ENCODE data around the gene KLHDC1.
"Not testable (repeated sequence)": the region's sequence is repeated elsewhere in the genome, so short reads cannot be mapped to it uniquely, and the experiment has no call there.

The KLHDC1 gene

DNA sequence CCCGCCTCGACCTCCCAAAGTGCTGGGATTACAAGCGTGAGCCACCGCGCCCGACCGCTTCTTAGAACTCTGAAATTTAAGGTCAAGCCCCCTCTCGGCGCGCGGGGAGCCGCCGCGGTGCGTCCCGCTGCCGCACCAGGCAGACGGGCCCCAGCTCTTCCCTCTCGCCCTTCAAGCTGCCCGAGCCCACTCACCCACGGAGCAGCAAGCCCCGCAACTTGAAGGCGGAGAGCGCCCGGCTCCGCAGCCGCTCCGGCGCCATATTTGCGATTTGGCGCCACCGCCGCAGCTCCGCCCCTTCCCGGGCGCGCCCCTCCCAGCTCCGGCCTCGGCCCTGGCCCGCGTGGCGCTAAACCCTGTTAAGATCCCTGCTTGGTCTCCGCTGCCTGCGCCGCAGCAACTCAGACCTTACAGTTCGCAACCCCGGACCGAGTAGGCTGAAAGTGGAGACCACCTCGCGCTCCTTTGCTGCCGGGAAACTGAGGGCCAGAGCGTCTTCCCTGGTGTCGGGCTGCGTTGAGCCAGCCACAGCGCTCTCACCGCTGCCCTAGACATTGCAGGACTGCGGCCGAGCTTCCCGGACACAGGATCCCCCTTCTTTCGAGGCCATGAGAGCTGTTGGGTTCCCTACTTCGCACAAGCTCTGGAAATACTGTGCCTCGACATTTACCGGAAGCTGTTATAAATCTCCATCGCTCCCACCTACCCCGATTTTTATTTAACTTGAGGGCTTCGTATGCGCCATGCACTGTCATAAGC lies 4.8 kb upstream of the KLHDC1 start, which contains the start of gene POLE2:
POLE2 (minus strand) TSS at position 273 of the 759 bp plus-strand sequence; CDS start at position 262, 11 bp downstream.
- H3K27ac ChIP-seq: peak within 1 kb of the TSS; percentile 10
- no peaks in the 10 kb centered on the region for H3K36me3 ChIP-seq
- peak within 1 kb of the TSS; percentile 76 to 85 for H3K4me3 ChIP-seq (ENCODE audit: low read depth in 1 of 2, low read length in 1 of 2)
- TF ChIP-seq, protein P1, sequence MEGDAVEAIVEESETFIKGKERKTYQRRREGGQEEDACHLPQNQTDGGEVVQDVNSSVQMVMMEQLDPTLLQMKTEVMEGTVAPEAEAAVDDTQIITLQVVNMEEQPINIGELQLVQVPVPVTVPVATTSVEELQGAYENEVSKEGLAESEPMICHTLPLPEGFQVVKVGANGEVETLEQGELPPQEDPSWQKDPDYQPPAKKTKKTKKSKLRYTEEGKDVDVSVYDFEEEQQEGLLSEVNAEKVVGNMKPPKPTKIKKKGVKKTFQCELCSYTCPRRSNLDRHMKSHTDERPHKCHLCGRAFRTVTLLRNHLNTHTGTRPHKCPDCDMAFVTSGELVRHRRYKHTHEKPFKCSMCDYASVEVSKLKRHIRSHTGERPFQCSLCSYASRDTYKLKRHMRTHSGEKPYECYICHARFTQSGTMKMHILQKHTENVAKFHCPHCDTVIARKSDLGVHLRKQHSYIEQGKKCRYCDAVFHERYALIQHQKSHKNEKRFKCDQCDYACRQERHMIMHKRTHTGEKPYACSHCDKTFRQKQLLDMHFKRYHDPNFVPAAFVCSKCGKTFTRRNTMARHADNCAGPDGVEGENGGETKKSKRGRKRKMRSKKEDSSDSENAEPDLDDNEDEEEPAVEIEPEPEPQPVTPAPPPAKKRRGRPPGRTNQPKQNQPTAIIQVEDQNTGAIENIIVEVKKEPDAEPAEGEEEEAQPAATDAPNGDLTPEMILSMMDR (IDR thresholded peaks at IDR 0.05): no peak
- H3K4me1 ChIP-seq (ENCODE audit: control insufficient read depth in 1 of 2, insufficient read depth in 1 of 2, low read depth in 1 of 2, low read length in 1 of 2): peaks cover 18 to 22% of the 10 kb centered on the region in 2 experiments
- H3K9me3 ChIP-seq: no peaks in the 10 kb centered on the region
- no peaks in the 10 kb centered on the region for H3K27me3 ChIP-seq

DNA sequence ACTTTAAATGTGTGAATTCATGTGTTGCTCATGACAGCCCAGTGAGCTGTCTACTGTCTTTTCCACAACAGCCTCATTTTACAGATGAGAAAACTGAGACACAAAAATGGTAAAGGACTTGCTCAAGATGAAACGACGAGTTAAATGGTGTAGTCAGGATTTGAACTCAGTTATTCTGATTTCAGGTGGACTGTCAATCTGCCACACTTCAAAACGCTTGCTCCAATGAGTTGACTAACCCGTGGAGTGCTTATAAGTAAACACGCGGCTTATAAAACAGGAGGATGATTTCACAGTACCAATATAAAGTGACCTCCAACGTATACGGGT lies 4.3 kb upstream of the KLHDC1 start:
- TF ChIP-seq, protein P1 (IDR thresholded peaks at IDR 0.05): no peak
- no peaks in the 10 kb centered on the region for H3K9me3 ChIP-seq
- H3K27me3 ChIP-seq: no peaks in the 10 kb centered on the region
- peaks cover 18 to 22% of the 10 kb centered on the region in 2 experiments for H3K4me1 ChIP-seq (ENCODE audit: control insufficient read depth in 1 of 2, insufficient read depth in 1 of 2, low read depth in 1 of 2, low read length in 1 of 2)
- H3K36me3 ChIP-seq: no peaks in the 10 kb centered on the region
- peak overlapping the region; percentile 76 to 85 for H3K4me3 ChIP-seq (ENCODE audit: low read depth in 1 of 2, low read length in 1 of 2)
- no peak overlapping the region for H3K27ac ChIP-seq

DNA sequence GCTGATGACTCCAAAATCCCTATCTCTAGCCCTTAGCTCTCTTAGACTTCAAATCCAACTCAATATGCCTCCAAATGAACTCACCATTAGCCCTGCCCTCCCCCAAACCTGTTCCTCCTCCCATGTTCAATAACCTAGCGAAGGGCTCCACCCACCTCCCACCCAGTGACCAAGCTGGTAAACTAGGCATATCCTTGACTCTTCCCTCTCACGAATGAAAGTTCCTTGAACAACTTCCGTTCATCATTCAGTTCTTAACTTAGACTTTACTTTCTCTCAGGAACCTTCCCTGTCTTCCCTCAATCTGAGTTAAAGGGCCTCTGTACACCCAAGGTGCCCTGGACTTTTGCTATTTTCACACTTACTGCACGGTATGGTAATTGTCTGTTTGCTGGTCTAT lies 1.9 kb upstream of the KLHDC1 start:
- H3K4me1 ChIP-seq (ENCODE audit: control insufficient read depth in 1 of 2, insufficient read depth in 1 of 2, low read depth in 1 of 2, low read length in 1 of 2): peaks cover 18 to 22% of the 10 kb centered on the region in 2 experiments
- TF ChIP-seq, protein P1 (IDR thresholded peaks at IDR 0.05): no peak
- no peak overlapping the region for H3K4me3 ChIP-seq (ENCODE audit: low read depth in 1 of 2, low read length in 1 of 2)
- H3K36me3 ChIP-seq: no peaks in the 10 kb centered on the region
- H3K9me3 ChIP-seq: no peaks in the 10 kb centered on the region
- H3K27ac ChIP-seq: no peak overlapping the region
- no peaks in the 10 kb centered on the region for H3K27me3 ChIP-seq

DNA sequence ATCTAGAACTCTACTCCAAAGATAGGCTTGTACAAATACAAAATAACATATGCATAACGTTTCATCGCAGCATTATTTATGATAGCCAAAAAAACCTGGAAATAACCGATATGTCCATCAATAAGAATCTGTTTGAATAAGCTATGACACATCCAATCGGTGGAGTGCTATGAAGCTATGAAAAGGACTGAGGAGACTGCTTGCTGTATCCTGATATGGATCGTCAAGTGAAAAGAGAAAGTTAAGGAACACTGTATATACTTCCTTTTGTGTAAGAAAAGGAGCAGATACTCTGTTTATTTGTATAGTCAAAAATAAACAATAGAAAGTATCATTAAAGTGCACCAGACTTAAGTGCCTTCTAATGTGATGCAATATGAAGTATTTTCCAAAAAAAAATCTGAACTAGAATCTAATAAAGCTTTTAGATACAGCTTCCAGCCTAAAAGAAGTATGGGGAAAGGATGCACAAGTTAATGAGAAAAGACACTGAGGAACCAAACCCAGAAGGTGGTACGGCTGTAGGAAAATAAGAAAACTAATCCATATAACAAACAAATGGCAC lies 645 bp upstream of the KLHDC1 start:
- TF ChIP-seq, protein P1 (IDR thresholded peaks at IDR 0.05): no peak
- no peaks in the 10 kb centered on the region for H3K27me3 ChIP-seq
- peak overlapping the region; percentile 67 for H3K27ac ChIP-seq
- peak overlapping the region; percentile 75 to 76 for H3K4me3 ChIP-seq (ENCODE audit: low read depth in 1 of 2, low read length in 1 of 2)
- H3K36me3 ChIP-seq: no peaks in the 10 kb centered on the region
- no peaks in the 10 kb centered on the region for H3K9me3 ChIP-seq
- H3K4me1 ChIP-seq (ENCODE audit: control insufficient read depth in 1 of 2, insufficient read depth in 1 of 2, low read depth in 1 of 2, low read length in 1 of 2): peaks cover 17 to 20% of the 10 kb centered on the region in 2 experiments

DNA sequence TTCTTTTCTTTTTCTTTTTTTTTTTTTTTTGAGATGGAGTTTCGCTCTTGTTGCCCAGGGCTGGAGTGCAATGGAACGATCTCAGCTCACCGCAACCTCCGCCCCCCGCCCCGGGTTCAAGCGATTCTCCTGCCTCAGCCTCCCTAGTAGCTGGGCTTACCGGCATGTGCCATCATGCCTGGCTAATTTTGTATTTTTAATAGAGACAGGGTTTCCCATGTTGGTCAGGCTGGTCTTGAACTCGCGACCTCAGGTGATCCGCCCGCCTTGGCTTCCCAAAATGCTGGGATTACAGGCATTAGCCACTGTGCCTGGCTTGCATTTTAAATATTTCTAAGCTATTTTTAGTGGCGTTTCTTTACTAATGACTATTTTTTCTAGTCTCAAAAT lies 810 bp downstream of the KLHDC1 start:
- not testable (repeated sequence) for H3K27me3 ChIP-seq; H3K36me3 ChIP-seq; H3K4me1 ChIP-seq (ENCODE audit: control insufficient read depth in 1 of 2, insufficient read depth in 1 of 2, low read depth in 1 of 2, low read length in 1 of 2); H3K27ac ChIP-seq; H3K9me3 ChIP-seq
- peak overlapping the region; percentile 75 to 76 for H3K4me3 ChIP-seq (ENCODE audit: low read depth in 1 of 2, low read length in 1 of 2)

DNA sequence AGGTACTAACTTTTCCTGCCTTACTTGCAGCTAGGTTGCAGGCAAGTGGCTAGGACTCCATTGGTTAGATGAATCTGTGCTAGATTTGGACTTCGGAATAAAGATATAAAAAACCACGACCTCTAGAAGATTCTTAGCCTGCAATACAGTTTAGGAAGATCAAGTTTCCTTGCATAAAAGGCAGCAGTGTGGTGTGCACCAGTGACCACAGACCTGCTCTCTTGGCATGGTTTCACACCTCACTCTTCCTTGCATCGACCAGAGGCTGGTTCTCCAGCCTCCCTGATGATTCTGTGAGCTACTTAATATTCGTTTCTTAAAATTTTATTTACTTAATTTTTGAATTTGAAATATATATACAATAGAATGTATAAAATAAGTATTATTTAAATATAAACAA lies 9.8 kb downstream of the KLHDC1 start:
- Histone ChIP-seq H3K36me3 (no peaks in the 10 kb centered on the region), H3K4me3 (ENCODE audit: low read depth in 1 of 2, low read length in 1 of 2) (no peak overlapping the region), H3K27ac (no peak overlapping the region), H3K27me3 (no peaks in the 10 kb centered on the region), H3K4me1 (ENCODE audit: control insufficient read depth in 1 of 2, insufficient read depth in 1 of 2, low read depth in 1 of 2, low read length in 1 of 2) (no peaks in the 10 kb centered on the region), H3K9me3 (no peaks in the 10 kb centered on the region)
- TF ChIP-seq, protein P1 (IDR thresholded peaks at IDR 0.05): no peak

Data from neutrophil (primary cell).